A673 (cell line): Measurements from ENCODE around the gene NRIP3.

ENCODE experiments used
- EZH2 ChIP-seq: fragments of 200-600 bp; sonication (generic); IDR thresholded peaks from 2 replicates; pipeline ENCODE4 v1.6.1; 2017; ENCODE audit warnings: borderline replicate concordance, low read depth, mild to moderate bottlenecking, mixed read lengths, antibody characterized with exemption, low read length; ENCODE audit not compliant: poor library complexity, severe bottlenecking
- TF ChIP-seq, protein P1 (sequence below): fragments of 300-800, 200-600 bp; sonication (generic); conservative IDR thresholded peaks from 2 replicates; pipeline ENCODE4 v1.5.1; 2017; ENCODE audit warnings: low read depth, mild to moderate bottlenecking, antibody characterized with exemption, low read length, moderate library complexity, mixed read lengths

DNA sequence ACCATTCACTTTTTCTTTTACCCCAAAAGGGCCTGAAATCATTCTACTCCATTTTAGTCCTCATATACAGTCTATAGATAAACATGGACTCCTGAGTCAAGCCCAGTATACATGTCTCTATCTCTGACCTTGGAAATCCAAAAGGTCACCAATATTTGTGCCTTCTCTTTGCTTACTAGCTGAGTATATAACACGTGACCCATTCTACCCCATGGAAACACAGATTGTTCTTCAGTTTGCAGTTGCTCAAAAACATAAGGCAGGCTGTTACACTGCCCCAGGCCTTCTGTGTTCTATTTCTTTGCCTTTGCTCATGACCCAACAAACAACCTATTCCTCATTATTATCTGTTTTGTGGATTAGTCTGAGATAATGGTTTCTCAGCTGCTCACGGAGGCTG lies 5.8 kb downstream of the NRIP3 start:
- TF ChIP-seq, protein P1, sequence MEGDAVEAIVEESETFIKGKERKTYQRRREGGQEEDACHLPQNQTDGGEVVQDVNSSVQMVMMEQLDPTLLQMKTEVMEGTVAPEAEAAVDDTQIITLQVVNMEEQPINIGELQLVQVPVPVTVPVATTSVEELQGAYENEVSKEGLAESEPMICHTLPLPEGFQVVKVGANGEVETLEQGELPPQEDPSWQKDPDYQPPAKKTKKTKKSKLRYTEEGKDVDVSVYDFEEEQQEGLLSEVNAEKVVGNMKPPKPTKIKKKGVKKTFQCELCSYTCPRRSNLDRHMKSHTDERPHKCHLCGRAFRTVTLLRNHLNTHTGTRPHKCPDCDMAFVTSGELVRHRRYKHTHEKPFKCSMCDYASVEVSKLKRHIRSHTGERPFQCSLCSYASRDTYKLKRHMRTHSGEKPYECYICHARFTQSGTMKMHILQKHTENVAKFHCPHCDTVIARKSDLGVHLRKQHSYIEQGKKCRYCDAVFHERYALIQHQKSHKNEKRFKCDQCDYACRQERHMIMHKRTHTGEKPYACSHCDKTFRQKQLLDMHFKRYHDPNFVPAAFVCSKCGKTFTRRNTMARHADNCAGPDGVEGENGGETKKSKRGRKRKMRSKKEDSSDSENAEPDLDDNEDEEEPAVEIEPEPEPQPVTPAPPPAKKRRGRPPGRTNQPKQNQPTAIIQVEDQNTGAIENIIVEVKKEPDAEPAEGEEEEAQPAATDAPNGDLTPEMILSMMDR: no peak
- TF ChIP-seq EZH2: no peak
